Tibial nerve (tissue), 4 donors: ENCODE data around the gene FUCA2.

Source experiments
- CTCF ChIP-seq, 5 experiments: fragments of 200-600 bp in 3 of 5; fragments of 450-650 bp in 2 of 5; sonication (generic) in 3 of 5; IDR thresholded peaks; one replicate each; pipeline ENCODE4 v1.5.1; 2016 to 2019; ENCODE audit warnings: antibody characterized with exemption in 5 of 5, mild to moderate bottlenecking in 3 of 5, moderate library complexity in 2 of 5
- EP300 ChIP-seq, 2 donors: sonication (generic); formaldehyde crosslinking; IDR thresholded peaks; one replicate each; pipeline ENCODE4 v1.6.1; 2017; ENCODE audit warnings: antibody characterized with exemption in 2 of 2, mild to moderate bottlenecking in 1 of 2
- POLR2A ChIP-seq, 2 donors: fragments of 450-650 bp; IDR thresholded peaks; one replicate each; pipeline ENCODE4 v1.6.1; 2017; ENCODE audit warnings: antibody characterized with exemption in 2 of 2, mild to moderate bottlenecking in 2 of 2, moderate library complexity in 2 of 2

GRCh38 chr6:143544011-143544696 is 32.6 kb upstream of the FUCA2 start:
- TF ChIP-seq POLR2A (IDR thresholded peaks at IDR 0.05) (no peak), CTCF (IDR thresholded peaks at IDR 0.05) (no peak), EP300 (IDR thresholded peaks at IDR 0.05) (no peak)
